ENCODE results near the gene APOD.

- TF ChIP-seq CTCF (IDR thresholded peaks at IDR 0.05) (no peak), POLR2AphosphoS5 (IDR thresholded peaks at IDR 0.05) (no peak)
Observed at GRCh38 chr3:195568630-195569029, 15.1 kb downstream of the APOD start.
